Muscle of leg (tissue), 11 donors: ENCODE measurements around the gene PMVK. TPM values are rescaled to one million over a fixed set of nuclear protein-coding genes. Genes with fewer than 3 reads are reported as not detected.

Source experiments
- DNase-seq: peaks from one replicate; pipeline ENCODE4 v3.0.0; 2013
- H3K27ac ChIP-seq: one replicate; pipeline ENCODE4 v1.5.1; 2013; ENCODE audit warnings: mild to moderate bottlenecking, low read length, control low read depth
- H3K27me3 ChIP-seq: one replicate; pipeline ENCODE4 v1.6.1; 2013; ENCODE audit warnings: low read length; ENCODE audit not compliant: control insufficient read depth, insufficient read depth
- H3K36me3 ChIP-seq: one replicate; pipeline ENCODE4 v1.6.1; 2013; ENCODE audit warnings: low read length; ENCODE audit not compliant: control insufficient read depth, insufficient read depth
- H3K4me1 ChIP-seq: one replicate; pipeline ENCODE4 v1.6.1; 2013; ENCODE audit warnings: low read length; ENCODE audit not compliant: control insufficient read depth, insufficient read depth
- H3K4me3 ChIP-seq: one replicate; pipeline ENCODE4 v1.5.1; 2013; ENCODE audit warnings: low read length, control low read depth
- H3K9me3 ChIP-seq: replicated peaks from 2 replicates; pipeline ENCODE4 v1.6.1; 2013; ENCODE audit warnings: low read depth, low read length; ENCODE audit not compliant: control insufficient read depth
- WGBS: methylation state at CpG from one replicate; pipeline ENCODE4 v1.1.5; 2013; ENCODE audit warnings: missing lambda C conversion rate; ENCODE audit not compliant: insufficient coverage; 5-methylcytosine and 5-hydroxymethylcytosine counted together
- polyA plus RNA-seq, 8 donors: library from polyadenylated mRNA; unstranded; fragments of 120-200 nt; gene quantifications; one replicate each; pipeline versions ENCODE4 v1.2.1 to v1.2.3, GENCODE V29; 2013; ENCODE audit warnings: inconsistent platforms in 1 of 8, low replicate concordance in 1 of 8; ENCODE audit not compliant: insufficient read length in 8 of 8, insufficient read depth in 1 of 8
- total RNA-seq: library from RNA; stranded (reverse); fragments of 120-200 nt; gene quantifications from one replicate; pipeline ENCODE4 v1.2.4, GENCODE V29; 2013

The PMVK gene
- total and polyA plus RNA-seq, 9 donors = 10.3 to 38.7 (median 33.1) TPM

GRCh38 chr1:154967331-154967950 is 30.9 kb upstream of the PMVK start:
- H3K27ac ChIP-seq = peak overlapping the region; percentile 25
- DNase-seq = no peak
- H3K36me3 ChIP-seq = peaks cover 61% of the 10 kb centered on the region
- H3K9me3 ChIP-seq = no peaks in the 10 kb centered on the region
- peaks cover 46% of the 10 kb centered on the region for H3K4me1 ChIP-seq
- H3K27me3 ChIP-seq = no peaks in the 10 kb centered on the region
- no peak overlapping the region for H3K4me3 ChIP-seq
- 100% methylated on average over 3 of the region's 5 CpGs for WGBS

GRCh38 chr1:154966111-154966510 is 29.6 kb upstream of the PMVK start:
- H3K27me3 ChIP-seq = no peaks in the 10 kb centered on the region
- peaks cover 37% of the 10 kb centered on the region for H3K4me1 ChIP-seq

GRCh38 chr1:154964359-154964758 is 27.8 kb upstream of the PMVK start:
- WGBS = 87% methylated on average over 3 of the region's 6 CpGs
- no peak overlapping the region for H3K4me3 ChIP-seq
- no peaks in the 10 kb centered on the region for H3K27me3 ChIP-seq
- peaks cover 67% of the 10 kb centered on the region for H3K36me3 ChIP-seq
- H3K9me3 ChIP-seq = no peaks in the 10 kb centered on the region
- no peak for DNase-seq
- no peak overlapping the region for H3K27ac ChIP-seq
- H3K4me1 ChIP-seq = peaks cover 33% of the 10 kb centered on the region

More at GRCh38 chr1:154966111-154966510, 29.6 kb upstream of the PMVK start:
- Histone ChIP-seq H3K9me3 (no peaks in the 10 kb centered on the region), H3K4me3 (no peak overlapping the region), H3K36me3 (peaks cover 61% of the 10 kb centered on the region), H3K27ac (no peak overlapping the region)
- DNase-seq = no peak
- WGBS = no CpG with 5 or more reads among the region's 7 CpGs

DNA sequence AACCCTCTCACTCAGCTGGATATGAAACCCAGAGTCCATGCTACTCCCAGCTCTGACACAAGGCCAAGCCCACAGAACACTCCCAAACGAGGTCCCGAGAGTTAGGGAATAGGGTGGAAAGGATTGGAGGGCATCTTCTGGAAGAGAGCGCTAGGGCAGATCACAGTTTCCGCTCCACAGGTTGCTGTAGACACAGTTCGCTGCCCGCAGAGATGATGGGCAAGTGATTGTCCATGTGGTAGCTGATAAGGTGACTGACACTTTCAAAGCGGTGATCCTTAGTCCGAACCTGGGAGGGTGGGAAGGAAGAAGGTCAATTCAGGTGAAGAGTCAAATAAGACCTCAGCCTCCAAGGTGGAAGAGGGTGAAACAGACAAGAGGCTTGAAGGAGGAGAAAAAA is 27.1 kb upstream of the PMVK start:
- Histone ChIP-seq H3K27ac (no peak overlapping the region), H3K36me3 (peaks cover 71% of the 10 kb centered on the region), H3K4me3 (no peak overlapping the region), H3K4me1 (peaks cover 29% of the 10 kb centered on the region), H3K27me3 (no peaks in the 10 kb centered on the region), H3K9me3 (no peaks in the 10 kb centered on the region)
- 90% methylated on average over 7 of the region's 8 CpGs for WGBS
- DNase-seq = no peak

DNA sequence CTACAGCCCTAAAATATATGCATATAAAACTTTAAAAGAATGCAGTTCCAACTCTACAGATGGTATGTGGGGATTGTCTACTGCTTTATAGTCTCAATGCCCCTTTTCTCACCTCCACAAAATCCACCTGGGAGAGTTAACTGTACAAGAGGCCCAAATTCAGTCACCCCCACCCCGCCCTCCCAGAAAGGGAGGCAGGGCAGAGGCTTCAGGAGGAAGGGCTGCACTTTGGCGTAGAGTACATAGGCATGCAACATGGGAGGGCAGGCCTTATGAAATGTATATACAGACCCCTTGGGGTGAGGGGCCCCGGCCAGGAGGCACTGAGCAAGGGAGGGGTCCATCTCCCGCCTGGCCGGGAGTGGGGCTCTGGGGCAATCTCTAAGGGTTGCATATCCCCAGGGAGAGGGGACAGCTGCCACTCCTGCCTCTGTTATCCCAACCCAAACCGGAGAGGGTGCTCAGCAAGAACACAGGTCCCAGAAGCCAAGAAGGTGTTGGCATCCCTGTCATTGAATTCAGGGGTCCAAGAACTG is 26.3 kb upstream of the PMVK start:
- 55% methylated on average over 2 of the region's 6 CpGs for WGBS
- H3K27me3 ChIP-seq = no peaks in the 10 kb centered on the region
- H3K9me3 ChIP-seq = no peaks in the 10 kb centered on the region
- peaks cover 71% of the 10 kb centered on the region for H3K36me3 ChIP-seq
- peaks cover 34% of the 10 kb centered on the region for H3K4me1 ChIP-seq
- H3K4me3 ChIP-seq = peak overlapping the region; percentile 85
- no peak for DNase-seq
- H3K27ac ChIP-seq = no peak overlapping the region

- Histone ChIP-seq H3K4me1 (peaks cover 36% of the 10 kb centered on the region), H3K27ac (peak overlapping the region; percentile 77), H3K4me3 (peak overlapping the region; percentile 85), H3K27me3 (no peaks in the 10 kb centered on the region), H3K9me3 (no peaks in the 10 kb centered on the region), H3K36me3 (peaks cover 67% of the 10 kb centered on the region)
- DNase-seq = no peak
- 5% methylated on average over 4 of the region's 25 CpGs for WGBS
Measured at GRCh38 chr1:154962156-154962749, 25.7 kb upstream of the PMVK start.

DNA sequence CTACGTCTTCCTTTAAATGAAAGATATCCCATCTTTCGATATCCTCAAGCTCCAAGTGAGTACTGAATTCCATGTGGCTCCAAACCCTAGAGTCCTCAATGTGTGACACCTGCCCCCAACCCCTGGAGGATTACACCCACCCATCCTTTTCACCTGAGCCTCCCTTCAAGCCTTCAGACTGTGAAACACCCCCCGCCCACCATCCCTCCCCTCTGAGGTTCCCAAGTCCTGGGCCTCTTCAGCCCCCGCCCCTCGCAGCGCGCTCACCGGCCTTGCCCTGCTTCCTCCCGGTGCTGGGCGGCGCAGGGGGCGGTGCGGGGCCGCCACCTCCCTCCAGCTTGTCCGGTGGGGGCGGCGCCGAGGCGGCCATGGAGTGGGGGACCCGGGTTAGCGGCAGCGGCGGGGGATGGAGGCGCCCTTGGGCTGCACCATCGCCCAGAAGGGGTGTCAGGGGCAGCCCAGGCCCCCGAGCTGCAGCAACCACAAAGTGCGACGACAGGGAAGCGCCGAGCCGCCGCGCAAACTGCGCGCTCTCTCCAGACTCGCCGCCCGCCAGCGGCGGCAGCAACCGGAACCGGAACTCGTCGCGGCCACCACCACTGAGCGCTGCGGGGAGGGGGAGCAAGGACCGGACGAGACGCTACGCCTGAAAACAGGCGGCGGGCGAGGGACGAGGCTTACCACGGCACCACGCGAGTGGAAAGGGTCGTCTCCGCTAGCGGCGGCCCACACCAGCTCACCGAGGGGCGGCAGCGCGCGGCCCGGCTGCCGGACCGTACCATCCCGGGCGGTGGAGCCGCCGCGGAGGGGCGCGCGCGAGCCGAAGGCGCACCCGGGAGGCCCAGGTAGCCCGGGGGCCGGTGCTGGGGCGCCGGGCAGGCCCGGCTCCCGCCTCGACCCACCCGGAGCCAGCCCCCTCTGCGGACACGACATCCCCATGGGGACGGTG is 25.0 kb upstream of the PMVK start, which contains the start of gene PYGO2:
Gene PYGO2, minus strand, starts transcription at position 576 of the 949 bp plus-strand sequence. Its CDS starts 206 bp downstream, at position 370.
- Histone ChIP-seq H3K9me3 (no peaks in the 10 kb centered on the region), H3K4me1 (peaks cover 44% of the 10 kb centered on the region), H3K27ac (peak within 1 kb of the TSS; percentile 95), H3K4me3 (peak within 1 kb of the TSS; percentile 85), H3K27me3 (no peaks in the 10 kb centered on the region), H3K36me3 (peaks cover 60% of the 10 kb centered on the region)
- peak; percentile 88 for DNase-seq
- under 1% methylated on average over 81 of the region's 93 CpGs for WGBS

DNA sequence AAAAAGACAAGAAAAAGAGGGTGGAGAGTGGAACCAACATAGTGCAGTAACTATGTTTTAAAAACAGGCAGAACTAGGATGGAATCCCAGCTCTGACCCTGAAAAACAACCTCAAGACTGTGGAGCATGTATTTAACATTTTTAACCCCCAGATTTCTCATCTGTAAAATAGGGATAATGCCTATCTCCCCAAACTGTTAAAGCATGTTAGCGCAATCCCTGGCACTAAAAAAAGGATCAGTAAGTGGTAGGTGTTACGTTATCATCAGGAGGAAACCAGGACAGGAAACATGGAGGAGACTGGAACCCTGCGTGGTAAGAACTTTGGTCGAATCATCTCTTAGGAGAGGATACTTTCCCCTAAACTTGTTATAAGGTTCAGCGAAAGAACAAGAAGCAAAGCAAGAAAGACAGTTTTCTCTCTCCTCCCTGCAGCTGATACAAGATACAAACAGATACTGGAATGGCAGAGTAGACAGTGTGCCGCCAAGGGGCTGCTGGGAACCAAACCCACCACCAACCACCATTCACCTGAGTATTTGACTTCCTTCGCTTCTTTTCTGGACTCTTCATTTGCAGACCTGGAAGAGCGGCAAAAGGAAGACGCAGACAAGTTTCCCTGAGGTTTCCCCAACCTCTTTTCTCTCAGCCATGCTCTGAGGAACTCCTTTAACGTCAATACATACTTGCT is 24.1 kb upstream of the PMVK start:
- peak overlapping the region; percentile 95 for H3K27ac ChIP-seq
- H3K9me3 ChIP-seq = no peaks in the 10 kb centered on the region

GRCh38 chr1:154959426-154959780 is 22.9 kb upstream of the PMVK start:
- H3K9me3 ChIP-seq = no peaks in the 10 kb centered on the region
- H3K4me3 ChIP-seq = no peak overlapping the region
- H3K27ac ChIP-seq = no peak overlapping the region
- H3K27me3 ChIP-seq = no peaks in the 10 kb centered on the region
- WGBS = 91% methylated on average over 7 of the region's 7 CpGs
- no peak for DNase-seq
- peaks cover 55% of the 10 kb centered on the region for H3K4me1 ChIP-seq
- H3K36me3 ChIP-seq = peaks cover 39% of the 10 kb centered on the region

More for the DNA sequence above, 24.1 kb upstream of the PMVK start:
- no peaks in the 10 kb centered on the region for H3K27me3 ChIP-seq
- DNase-seq = no peak
- H3K36me3 ChIP-seq = peaks cover 51% of the 10 kb centered on the region
- peak overlapping the region; percentile 85 for H3K4me3 ChIP-seq
- H3K4me1 ChIP-seq = peaks cover 46% of the 10 kb centered on the region
- 38% methylated on average over 6 of the region's 10 CpGs for WGBS
